Fibroblast of the aortic adventitia (primary cell): ENCODE data around the gene RNF223. TPM values are rescaled to one million over a fixed set of nuclear protein-coding genes. Genes with fewer than 3 reads are reported as not detected.

Experiments used
- DNase-seq: peaks from one replicate; pipeline ENCODE4 v3.0.0-alpha.2; 2010; ENCODE audit warnings: low read depth
- H3K4me3 ChIP-seq: 2 replicates; pipeline ENCODE4 v1.5.1; 2011; ENCODE audit warnings: low read depth, mild to moderate bottlenecking, control low read depth, low read length, moderate library complexity
- total RNA-seq: library from RNA; depleted of rRNA; stranded (reverse); fragments of >200 nt; gene quantifications from 2 replicates; pipeline ENCODE4 v1.2.3, GENCODE V29; 2012; ENCODE audit warnings: low replicate concordance
- TF ChIP-seq, protein P1 (sequence below): IDR thresholded peaks from 2 replicates; pipeline ENCODE4 v1.5.1; 2011; ENCODE audit warnings: mild to moderate bottlenecking, low read length, control low read depth, inconsistent platforms; ENCODE audit not compliant: insufficient read depth

Gene RNF223
- total RNA-seq, 1 donor = not detected

GRCh38 chr1:1041873-1042272, 32.2 kb downstream of the RNF223 start:
- no peak for DNase-seq
- H3K4me3 ChIP-seq = no peak overlapping the region
- TF ChIP-seq, protein P1, sequence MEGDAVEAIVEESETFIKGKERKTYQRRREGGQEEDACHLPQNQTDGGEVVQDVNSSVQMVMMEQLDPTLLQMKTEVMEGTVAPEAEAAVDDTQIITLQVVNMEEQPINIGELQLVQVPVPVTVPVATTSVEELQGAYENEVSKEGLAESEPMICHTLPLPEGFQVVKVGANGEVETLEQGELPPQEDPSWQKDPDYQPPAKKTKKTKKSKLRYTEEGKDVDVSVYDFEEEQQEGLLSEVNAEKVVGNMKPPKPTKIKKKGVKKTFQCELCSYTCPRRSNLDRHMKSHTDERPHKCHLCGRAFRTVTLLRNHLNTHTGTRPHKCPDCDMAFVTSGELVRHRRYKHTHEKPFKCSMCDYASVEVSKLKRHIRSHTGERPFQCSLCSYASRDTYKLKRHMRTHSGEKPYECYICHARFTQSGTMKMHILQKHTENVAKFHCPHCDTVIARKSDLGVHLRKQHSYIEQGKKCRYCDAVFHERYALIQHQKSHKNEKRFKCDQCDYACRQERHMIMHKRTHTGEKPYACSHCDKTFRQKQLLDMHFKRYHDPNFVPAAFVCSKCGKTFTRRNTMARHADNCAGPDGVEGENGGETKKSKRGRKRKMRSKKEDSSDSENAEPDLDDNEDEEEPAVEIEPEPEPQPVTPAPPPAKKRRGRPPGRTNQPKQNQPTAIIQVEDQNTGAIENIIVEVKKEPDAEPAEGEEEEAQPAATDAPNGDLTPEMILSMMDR = no peak

DNA sequence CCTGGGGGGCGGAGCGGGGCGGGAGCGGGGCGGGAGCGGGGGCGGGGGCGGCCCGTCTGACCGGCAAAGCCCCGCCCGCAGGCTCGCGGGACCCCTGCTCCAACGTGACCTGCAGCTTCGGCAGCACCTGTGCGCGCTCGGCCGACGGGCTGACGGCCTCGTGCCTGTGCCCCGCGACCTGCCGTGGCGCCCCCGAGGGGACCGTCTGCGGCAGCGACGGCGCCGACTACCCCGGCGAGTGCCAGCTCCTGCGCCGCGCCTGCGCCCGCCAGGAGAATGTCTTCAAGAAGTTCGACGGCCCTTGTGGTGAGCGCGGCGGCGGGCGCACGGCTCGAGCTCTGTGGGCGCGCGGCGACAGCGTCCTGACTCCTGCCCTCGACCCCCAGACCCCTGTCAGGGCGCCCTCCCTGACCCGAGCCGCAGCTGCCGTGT, 33.0 kb downstream of the RNF223 start:
- TF ChIP-seq, protein P1 = no peak
- DNase-seq = no peak
- H3K4me3 ChIP-seq = peak overlapping the region; percentile 22

- H3K4me3 ChIP-seq = peak overlapping the region; percentile 55
- peak; percentile 61 for DNase-seq
- TF ChIP-seq, protein P1 = peak; percentile 9
Observed at GRCh38 chr1:1040004-1040991, 33.8 kb downstream of the RNF223 start.

DNA sequence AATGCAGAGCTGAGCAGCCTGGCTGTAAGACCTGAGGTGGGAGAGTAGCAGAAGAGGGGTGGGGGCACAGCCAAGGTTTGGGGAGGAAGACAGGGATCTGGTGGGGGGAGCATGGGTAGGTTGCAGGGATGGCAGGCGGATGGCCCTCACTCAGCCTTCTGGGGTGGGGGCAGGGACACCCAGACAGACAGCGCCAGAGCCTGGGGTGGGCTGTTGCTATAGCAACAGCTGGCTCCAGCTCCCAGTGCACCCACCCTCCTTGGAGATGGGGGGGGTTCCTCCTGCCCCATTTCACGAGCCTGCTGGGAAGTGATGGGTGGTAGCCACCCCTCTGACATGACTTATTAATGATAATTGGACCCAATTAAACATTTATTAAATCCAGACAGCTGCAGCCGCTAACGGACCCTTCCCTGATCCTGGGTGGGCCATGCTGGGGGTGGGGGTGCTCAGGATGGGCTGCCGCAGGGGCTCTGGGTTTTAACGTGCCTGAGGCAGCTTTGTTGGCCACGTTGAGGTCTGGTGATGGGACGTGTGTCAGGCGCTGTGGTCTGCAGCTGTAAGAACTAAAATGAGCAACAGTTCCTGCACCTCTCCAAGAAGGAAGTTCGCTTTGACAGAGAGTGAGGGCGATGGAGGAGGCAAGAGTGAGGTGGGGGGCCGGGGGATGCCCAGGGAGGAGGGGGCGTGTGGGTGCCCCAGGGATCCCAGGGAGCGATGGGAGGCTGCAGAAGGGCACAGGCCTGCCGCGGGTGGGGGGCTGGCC, 34.8 kb downstream of the RNF223 start:
- TF ChIP-seq, protein P1 = no peak
- no peak overlapping the region for H3K4me3 ChIP-seq
- no peak for DNase-seq

- DNase-seq = no peak
- TF ChIP-seq, protein P1 = no peak
- no peak overlapping the region for H3K4me3 ChIP-seq
Observed at GRCh38 chr1:1038694-1039093, 35.4 kb downstream of the RNF223 start.

- DNase-seq = no peak
- H3K4me3 ChIP-seq = no peak overlapping the region
- TF ChIP-seq, protein P1 = no peak
Observed at GRCh38 chr1:1037366-1038327, 36.5 kb downstream of the RNF223 start.
